ENCODE results near the gene DUOXA1.
"Not testable (repeated sequence)": the region's sequence is repeated elsewhere in the genome, so short reads cannot be mapped to it uniquely, and the experiment has no call there.

DUOXA1 gene

DNA sequence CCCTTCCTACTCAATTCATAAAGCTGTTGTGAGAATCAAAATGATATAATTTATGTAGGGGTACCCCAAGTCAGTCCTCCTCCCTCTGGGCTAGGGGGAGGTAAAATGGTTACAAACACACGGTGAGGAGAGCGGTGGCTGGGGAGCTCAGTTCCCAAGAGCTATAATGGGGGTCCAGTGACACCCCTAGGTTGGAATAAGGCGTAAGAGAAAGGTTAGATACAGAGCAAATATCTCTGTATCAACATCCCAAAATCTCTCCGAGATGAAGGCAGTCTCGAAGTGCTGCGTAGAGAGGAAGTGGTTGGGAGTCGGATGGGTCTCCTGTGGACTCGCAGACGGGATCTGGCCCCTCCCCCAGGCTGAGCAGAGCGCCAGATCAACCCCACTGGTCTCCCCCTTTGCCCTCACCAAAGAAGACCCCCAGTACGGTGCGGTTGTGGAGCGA is 17.5 kb downstream of the DUOXA1 start:
- no peak for DNase-seq

DNA sequence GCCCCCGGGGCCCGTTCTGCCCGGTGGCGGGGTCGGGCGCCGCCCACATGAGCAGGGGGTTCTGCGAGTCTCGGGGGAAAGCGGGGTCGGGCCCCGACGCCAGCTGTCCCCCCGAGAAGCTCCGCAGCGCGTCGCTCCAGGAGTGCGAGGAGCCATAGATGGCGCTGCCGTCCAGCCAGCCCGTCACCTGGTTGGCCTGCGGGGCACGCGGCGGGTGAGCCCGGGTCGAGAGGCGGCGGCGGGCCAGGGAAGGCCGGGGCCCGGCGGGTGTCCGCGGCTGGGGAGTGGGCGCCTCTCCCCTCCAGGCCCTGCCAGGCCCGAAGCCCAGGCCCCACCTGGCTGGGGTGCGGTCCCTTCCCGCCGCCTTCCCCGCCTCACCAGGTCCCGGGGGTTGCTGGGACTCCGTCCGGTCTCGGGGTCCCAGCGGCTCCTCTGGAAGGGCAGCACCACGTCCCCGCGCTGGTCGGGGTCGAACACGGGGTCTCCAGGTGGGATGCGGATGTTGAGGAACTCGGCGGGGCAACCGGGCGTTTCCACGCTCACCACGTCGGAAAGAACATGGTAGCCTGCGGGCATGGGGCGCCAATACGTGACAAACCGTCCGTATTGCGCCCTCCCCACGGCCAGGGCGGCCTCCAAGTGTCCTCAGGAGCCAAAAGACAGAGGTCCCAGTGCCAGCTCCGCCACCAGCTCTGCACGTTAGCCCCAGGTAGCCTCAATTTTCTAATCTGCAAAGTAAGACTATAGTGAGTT is 18.1 kb downstream of the DUOXA1 start:
- DNase-seq: no peak

- DNase-seq: no peak
Measured at GRCh38 chr15:45110256-45110820, 19.3 kb downstream of the DUOXA1 start.

DNA sequence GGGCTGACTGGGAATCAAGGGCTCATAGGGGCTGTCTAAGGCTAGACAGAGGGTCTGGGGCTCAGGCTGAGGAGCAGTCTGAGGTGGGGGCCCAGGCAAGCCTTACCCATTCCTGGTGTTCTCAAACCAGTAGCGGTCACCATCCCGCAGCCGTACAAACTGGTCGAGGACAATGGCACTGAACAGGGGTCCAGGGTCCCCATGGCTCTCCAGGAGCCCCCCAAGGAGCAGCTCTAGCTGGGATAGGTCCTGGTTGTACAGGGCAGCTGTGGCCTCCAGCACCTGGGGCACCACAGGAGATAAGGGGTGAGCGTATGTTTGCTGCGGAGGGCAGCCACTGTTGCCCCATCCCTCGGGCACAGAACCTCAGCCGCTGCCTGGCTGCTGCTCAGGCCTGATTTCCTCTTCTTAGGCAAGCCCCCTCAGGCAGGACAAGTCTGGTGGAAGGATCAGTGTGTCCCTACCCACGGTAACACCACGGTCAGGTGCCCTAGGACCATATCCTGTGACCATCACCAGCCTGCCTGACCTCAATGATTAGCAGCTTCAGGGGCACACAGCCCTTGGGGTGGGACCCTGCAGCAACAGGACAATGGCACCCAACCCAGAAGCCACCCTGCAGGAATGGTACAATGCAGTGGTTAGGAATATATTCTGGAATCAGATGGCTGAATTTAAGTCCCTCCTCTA is 21.6 kb downstream of the DUOXA1 start:
- no peak for DNase-seq

DNA sequence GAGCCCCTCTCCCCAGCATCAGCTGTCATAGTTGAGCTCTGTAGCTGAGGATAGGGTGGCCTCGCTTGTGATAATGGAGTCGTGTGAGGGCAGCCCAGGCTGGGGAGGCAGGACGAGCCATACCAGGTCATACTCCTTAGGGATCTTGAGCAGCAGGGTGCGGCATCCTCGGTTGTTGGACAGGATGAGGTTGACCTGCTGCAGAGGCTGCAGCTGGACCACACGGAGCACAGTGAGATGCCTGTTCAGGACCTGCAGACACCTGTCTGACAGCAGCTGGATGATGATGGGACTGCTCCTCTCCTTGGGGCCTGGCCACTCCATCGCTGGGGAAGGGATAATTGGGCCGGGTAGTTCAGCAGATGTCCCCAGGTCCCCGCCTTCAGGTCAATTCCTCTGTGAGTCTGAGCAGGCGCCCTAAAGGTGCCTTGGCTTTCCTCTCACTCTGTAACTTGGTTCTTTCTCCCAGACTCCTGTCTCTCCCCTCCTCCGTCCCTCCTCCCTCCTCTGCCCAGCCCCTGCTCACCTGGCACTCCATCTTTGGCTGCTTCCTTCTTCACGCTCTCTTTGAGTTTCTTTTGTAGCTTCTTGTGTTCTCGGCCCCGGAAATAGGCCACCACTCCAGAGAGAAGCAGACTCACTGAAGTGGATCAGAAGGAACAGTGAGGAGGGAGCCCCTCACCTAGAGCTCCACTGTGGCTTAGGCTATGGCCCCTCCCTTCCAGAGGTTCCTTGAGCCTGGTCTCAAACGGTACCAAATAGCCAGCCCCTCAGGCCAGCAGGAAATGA is 23.5 kb downstream of the DUOXA1 start:
- no peak for DNase-seq

DNA sequence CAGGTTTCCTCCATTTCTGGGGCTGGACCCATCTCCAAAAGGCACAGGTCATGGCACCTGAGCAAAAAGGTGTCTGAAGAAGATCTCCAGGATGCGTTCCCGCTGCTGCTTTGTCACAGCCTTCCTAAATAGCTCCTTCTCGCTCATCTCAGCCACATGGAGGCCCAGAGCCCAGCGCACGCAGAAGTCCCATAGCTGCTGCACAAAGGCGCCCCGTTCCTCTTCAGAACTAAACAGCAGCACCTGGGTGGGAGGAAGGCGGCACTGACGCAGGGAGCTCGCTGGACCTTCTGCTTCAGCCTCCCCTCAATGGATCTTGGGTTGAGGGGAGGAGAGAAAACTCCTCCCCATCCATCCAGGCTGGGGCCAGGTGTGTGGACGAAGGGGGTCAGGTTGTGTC is 24.1 kb downstream of the DUOXA1 start:
- no peak for DNase-seq

DNA sequence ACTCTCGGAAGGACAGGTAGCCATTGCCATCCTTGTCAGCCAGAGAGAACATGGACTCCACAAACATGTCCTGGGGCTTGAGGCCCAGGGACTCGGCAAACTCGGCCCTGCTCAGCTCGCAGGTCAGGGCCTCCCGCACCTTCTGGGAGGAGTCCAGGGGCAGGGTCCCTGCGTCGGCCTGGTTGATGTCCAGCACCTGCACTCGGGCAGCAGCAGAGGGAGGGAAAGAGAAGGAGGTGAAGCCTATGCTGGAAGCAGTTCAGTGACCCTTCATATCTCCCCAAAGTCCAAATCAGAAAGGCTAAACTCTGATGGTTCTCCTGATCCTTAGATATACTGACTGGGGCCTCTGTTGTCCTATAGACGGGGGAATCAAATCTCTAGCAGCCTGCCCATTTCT is 25.5 kb downstream of the DUOXA1 start:
- DNase-seq: not testable (repeated sequence)

DNA sequence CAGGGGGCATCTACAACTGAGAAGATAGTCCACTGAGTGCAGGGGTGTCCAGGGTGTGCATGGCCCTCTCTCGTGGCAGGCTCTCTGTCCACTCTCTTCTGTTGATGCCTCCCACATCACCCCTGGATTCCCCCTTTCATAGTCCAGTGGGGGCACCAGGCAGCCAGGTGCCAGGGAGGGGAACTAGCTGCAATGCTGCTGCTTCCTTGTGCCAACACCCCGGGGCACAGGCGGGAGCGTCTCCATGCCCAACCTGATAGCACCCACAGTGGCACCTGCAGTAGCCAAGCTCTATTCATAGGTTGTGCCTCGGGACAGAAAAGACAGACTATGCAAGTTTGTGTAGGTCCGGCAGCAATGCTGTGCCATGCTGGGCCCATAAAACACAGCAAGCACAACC is 27.5 kb downstream of the DUOXA1 start:
- no peak for DNase-seq

- DNase-seq: no peak
Measured at GRCh38 chr15:45101749-45102148, 27.9 kb downstream of the DUOXA1 start.

DNA sequence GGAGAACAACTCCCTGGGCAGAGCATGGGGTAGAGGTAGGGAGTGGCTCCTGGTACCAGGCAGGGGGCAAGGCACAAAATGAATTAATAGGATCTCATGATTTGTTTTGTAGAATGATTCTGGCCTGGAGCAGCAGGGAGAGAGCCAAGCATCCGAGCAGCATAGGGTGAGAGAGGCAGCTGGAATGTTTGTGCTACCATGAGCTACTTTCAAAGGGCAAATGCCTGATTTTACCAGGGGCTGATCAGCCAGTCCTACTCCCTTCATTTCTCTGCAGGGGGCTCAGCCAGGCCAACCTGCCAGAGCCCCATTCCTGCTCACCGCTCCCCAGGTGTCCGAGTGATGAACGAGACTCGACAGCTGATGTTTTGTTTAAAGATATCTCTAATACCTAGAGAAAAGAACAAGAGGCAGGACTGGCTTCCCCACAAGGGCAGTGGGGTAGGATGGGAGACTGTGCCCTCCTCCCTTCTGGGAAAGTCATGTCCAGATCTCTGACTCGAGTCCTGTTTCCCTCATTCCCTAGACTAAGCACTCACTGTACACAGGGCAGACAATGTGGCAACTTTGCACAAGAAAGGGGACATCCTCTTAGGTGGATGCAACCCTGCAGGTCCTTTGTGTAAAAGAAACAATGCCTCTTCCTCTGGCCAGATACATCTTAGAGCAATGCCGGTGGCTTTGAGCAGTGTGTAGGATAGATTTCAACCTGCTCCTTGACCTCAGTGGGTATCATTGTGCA is 28.6 kb downstream of the DUOXA1 start:
- DNase-seq: no peak

DNA sequence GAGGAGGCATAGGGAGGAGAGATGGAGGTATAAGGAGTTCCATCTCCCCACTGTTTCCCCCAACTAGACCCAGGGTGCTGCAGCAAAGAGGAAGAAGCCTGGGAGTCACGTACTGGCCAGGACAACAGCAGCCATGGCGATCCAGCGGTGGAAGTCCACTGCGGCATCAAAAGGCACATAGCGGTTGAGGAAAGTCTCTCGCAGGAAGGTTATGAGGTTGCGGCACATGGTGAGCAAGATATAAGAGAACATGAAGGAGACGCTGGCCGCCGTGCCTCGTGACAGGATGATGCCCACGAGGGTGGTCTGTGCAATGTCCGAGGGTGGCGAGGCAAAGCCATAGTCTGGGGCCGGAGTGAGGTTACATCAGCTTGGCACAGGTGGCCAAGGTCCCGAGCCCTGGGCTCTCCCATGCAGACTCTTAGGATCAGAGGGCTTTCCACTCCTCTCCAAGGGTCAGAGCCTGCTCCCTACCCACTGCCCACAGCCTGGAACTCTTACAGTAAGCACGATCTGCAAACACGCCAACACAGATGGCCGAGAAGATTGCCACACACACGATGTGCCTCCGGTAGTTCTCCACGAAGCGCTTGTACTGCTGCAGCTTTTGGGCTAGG is 30.0 kb downstream of the DUOXA1 start:
- DNase-seq: no peak

- DNase-seq: no peak
Measured at GRCh38 chr15:45097466-45097865, 32.2 kb downstream of the DUOXA1 start.

DNA sequence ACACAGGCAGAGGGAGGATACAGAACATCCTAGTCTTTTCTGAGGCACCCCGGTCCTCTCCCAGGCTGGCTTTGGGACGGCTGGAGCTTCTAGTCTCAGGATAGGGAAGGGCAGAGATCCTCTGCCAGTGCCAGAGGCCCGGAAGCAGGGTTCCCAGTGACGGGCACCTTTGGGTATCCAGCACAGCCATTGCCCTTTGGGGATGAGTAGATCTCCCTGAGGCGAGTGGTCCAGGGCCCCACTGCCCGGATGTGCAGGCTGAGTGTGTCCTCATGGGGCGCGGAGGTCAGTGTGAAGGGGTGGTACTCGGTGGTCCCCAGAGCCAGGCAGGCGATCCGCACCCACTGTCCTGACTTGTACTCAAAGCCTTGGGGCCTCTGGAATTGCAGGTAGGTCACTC is 34.0 kb downstream of the DUOXA1 start:
- no peak for DNase-seq

DNA sequence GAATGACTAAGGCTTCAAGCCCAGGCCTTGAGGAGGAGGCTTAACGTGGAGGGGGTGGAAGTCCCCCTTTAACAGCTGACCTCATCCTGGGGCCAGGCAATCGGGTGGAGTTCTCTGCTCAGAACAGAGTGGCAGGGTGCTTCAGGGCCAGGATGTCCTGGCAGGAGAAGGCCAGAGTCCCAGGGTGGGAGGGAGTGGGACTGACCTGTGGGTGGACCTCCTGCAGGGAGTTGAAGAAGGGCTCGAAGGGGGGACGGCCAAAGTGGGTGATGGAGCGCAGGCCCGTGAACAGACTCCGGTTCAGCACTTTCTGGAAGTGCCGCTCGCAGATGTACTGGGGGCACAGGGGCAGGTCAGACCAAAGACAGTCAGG is 35.3 kb downstream of the DUOXA1 start:
- DNase-seq: no peak

- DNase-seq: no peak
Measured at GRCh38 chr15:45093622-45094357, 35.9 kb downstream of the DUOXA1 start.

DNA sequence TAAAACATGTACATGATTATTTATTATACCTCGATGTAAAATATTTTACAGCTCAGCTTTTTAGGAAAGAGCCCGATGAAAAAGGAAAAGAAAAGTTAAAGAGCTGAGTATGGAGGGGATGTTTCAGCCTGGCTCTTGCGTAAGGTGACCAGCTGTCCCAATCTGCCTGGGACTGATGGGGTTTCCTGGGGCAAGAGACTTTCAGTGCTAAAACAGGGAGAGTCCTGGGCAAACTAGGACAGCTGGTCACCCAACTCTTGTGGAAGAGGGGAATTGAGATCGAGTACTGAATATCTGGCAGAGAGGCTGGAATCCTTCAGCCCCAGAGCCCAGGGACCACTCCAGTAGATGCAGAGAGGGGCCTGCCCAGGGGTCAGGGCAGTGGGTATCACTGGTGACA is 36.7 kb downstream of the DUOXA1 start:
- no peak for DNase-seq

DNA sequence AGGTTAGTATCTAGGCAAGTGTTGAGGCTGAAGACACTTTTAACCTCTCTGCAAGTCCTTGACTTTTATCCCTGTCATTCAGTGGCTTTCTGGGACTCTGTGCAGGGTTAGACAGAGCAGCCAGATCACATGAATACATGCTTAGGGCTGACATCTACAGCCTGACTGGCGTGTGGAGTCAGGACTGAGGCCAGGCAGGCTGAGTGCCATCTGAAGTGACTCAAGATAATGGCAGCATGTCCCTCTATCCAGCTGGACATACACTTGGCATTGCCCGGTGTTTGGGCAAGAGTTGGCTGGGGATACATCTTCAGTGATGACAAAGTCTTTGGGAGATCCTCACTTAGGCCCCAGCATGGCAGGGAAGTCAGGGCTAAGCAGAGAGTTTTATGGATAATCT is 38.1 kb downstream of the DUOXA1 start:
- DNase-seq: no peak

GRCh38 chr15:45091161-45091560 is 38.5 kb downstream of the DUOXA1 start:
- peak; percentile 16 for DNase-seq

DNA sequence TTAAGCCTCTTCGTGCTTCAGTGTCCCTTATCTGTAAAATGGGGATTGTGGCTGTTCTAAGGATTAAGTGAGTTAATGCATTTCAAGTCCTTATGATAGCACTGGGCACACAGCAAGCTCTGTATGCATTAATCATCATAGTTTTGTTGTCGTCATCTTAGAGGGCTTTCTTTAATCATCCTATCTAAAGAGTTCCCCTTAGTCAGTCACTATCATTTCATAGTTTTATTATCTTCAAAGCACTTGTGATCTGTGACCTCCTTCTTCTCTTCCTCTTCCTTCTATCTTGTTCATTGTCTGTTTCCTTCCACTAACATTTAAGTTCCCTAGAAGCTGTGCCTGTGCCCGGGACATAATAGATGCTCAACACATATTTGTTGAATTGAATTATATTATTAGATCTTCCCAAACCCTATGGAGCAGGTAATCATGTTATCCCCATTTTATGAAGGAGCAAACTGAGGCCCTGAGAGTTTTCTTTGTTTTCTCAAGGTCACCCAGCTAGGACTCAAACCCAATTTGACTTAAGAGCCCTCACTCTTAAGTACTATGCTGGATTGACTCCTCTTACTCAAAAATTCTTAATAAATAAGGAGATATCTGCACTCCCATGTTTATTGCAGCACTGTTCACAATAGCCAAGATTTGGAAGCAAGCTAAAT is 39.8 kb downstream of the DUOXA1 start:
- DNase-seq: no peak

DNA sequence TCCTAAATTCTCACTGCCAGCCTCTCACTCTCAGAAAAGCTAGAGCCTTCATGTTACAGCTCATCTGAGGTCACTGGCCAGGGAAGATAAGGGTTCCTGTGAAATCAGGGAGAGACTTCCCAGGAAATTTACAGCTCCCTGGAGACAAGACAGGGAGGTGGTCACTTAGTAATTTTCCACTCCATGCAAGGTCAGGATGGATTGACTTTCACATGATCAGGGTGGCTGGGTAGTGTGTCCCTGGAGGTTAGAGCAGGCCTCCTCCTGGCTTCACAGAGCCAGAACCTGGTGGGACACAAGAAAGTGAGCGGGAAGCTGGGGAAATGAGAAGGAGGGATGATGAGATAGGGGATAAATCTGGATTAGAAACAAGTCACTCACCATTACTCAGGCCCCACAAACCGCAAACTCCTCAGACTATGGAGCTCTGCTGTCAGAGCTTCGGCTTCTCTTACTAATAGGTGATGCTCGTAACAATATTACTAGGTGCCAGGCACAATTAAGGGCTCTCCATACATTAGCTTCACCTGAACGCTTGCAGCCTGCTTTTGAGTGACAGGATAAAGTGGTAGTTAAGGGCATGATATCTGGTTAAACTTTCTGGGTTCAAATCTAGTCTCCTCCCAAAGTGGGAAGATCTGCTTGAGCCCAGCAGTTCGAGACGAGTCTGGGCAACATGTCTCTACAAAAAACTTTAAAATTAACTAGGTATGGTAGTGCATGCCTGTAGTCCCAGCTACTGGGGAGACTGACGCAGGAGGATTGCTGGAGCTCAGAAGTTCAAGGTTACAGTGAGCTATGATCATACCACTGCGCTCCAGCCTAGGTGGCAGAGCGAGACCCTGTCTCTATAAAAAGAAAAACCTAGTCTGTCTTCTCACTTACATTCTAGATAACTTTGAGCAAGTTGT is 40.6 kb downstream of the DUOXA1 start:
- peak; percentile 13 for DNase-seq

Measured in fibroblast of upper back skin (primary cell).